ENCODE results near the gene NCKAP5.

The NCKAP5 gene

GRCh38 chr2:132797071-132797470, 771.2 kb downstream of the NCKAP5 start:
- TF ChIP-seq CTCF (IDR thresholded peaks at IDR 0.05; ENCODE audit: low read depth, low read length, missing control alignments): no peak
- H3K4me3 ChIP-seq (ENCODE audit: low read depth, low read length): no peak overlapping the region
- in situ Hi-C loops (cut with HindIII; ENCODE audit: low sequenced_read_pairs): no loop called here
- no peak for DNase-seq (ENCODE audit: low read depth)

- no peak for DNase-seq (ENCODE audit: low read depth)
- no peak for TF ChIP-seq CTCF (IDR thresholded peaks at IDR 0.05; ENCODE audit: low read depth, low read length, missing control alignments)
- in situ Hi-C loops (cut with HindIII; ENCODE audit: low sequenced_read_pairs): no loop called here
Observed at GRCh38 chr2:132795220-132795619, 773.0 kb downstream of the NCKAP5 start.

GRCh38 chr2:132793532-132793931, 774.7 kb downstream of the NCKAP5 start:
- no peak for TF ChIP-seq CTCF (IDR thresholded peaks at IDR 0.05; ENCODE audit: low read depth, low read length, missing control alignments)
- no peak overlapping the region for H3K4me3 ChIP-seq (ENCODE audit: low read depth, low read length)
- no peak for DNase-seq (ENCODE audit: low read depth)
- in situ Hi-C loops (cut with HindIII; ENCODE audit: low sequenced_read_pairs): no loop called here

More at GRCh38 chr2:132795220-132795619, 773.0 kb downstream of the NCKAP5 start:
- H3K4me3 ChIP-seq (ENCODE audit: low read depth, low read length): no peak overlapping the region

GRCh38 chr2:132790207-132790785, 778.0 kb downstream of the NCKAP5 start:
- no peak for TF ChIP-seq CTCF (IDR thresholded peaks at IDR 0.05; ENCODE audit: low read depth, low read length, missing control alignments)
- in situ Hi-C loops (cut with HindIII; ENCODE audit: low sequenced_read_pairs): no loop called here
- H3K4me3 ChIP-seq (ENCODE audit: low read depth, low read length): no peak overlapping the region
- DNase-seq (ENCODE audit: low read depth): no peak

GRCh38 chr2:132789066-132789465, 779.2 kb downstream of the NCKAP5 start:
- DNase-seq (ENCODE audit: low read depth): no peak
- no peak overlapping the region for H3K4me3 ChIP-seq (ENCODE audit: low read depth, low read length)
- in situ Hi-C loops (cut with HindIII; ENCODE audit: low sequenced_read_pairs): no loop called here
- TF ChIP-seq CTCF (IDR thresholded peaks at IDR 0.05; ENCODE audit: low read depth, low read length, missing control alignments): no peak

- no peak for DNase-seq (ENCODE audit: low read depth)
- no peak for TF ChIP-seq CTCF (IDR thresholded peaks at IDR 0.05; ENCODE audit: low read depth, low read length, missing control alignments)
- no peak overlapping the region for H3K4me3 ChIP-seq (ENCODE audit: low read depth, low read length)
- in situ Hi-C loops (cut with HindIII; ENCODE audit: low sequenced_read_pairs): no loop called here
Observed at GRCh38 chr2:132788310-132788838, 779.9 kb downstream of the NCKAP5 start.
